Gastroesophageal sphincter (tissue), 3 donors: ENCODE measurements around the gene SH3RF2.

Experiments
- CTCF ChIP-seq, 4 experiments: fragments of 200-600 bp in 2 of 4; fragments of 450-650 bp in 2 of 4; sonication (generic) in 1 of 4; IDR thresholded peaks; one replicate each; pipeline ENCODE4 v1.5.1; 2017 to 2019; ENCODE audit warnings: antibody characterized with exemption in 4 of 4, mild to moderate bottlenecking in 2 of 4, moderate library complexity in 2 of 4
- EP300 ChIP-seq: sonication (generic); formaldehyde crosslinking; IDR thresholded peaks from one replicate; pipeline ENCODE4 v1.6.1; 2017; ENCODE audit warnings: antibody characterized with exemption, mild to moderate bottlenecking
- POLR2A ChIP-seq, 2 donors: fragments of 450-650 bp; IDR thresholded peaks; one replicate each; pipeline ENCODE4 v1.6.1; 2017; ENCODE audit warnings: antibody characterized with exemption in 2 of 2, mild to moderate bottlenecking in 2 of 2, moderate library complexity in 1 of 2
- POLR2AphosphoS5 ChIP-seq: sonication (generic); formaldehyde crosslinking; IDR thresholded peaks from one replicate; pipeline ENCODE4 v1.6.1; 2017; ENCODE audit warnings: antibody characterized with exemption

GRCh38 chr5:145982572-145983318, 46.4 kb downstream of the SH3RF2 start:
- TF ChIP-seq CTCF (IDR thresholded peaks at IDR 0.05) (no peak), POLR2A (IDR thresholded peaks at IDR 0.05) (no peak), POLR2AphosphoS5 (no peak), EP300 (no peak)
